Jurkat, Clone E6-1 (cell line): ENCODE results near the gene FMN1.
"Not testable (repeated sequence)": the region's sequence is repeated elsewhere in the genome, so short reads cannot be mapped to it uniquely, and the experiment has no call there.

ENCODE experiments used
- DNase-seq: peaks from one replicate; pipeline ENCODE4 v3.0.0-alpha.2; 2011; ENCODE audit warnings: low read depth, low spot score
- H3K4me3 ChIP-seq: 2 replicates; pipeline ENCODE4 v1.5.1; 2011; ENCODE audit warnings: mild to moderate bottlenecking, low read length, control low read depth, moderate library complexity

Gene FMN1

DNA sequence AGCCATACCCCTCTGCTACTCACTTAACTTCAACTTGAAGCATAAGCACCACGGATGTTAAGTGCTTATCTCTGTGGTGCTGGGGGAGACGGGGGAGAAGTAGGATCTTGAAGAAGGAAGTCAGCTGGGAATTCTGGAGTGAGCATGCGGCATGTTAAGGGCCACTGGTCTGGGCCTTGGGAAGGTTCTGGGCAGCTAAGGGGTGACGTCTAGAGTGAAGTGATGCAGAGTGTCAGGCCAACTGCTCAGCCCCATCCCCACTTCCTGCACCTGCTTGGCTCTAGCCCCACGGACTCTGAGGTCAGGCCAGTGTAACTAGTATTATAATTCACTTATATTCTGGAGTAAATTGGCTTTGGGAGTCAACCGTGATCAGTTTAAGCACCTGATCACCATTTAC lies 228.6 kb downstream of the FMN1 start:
- no peak for DNase-seq
- H3K4me3 ChIP-seq: no peak overlapping the region

GRCh38 chr15:32959077-32959476 lies 235.4 kb downstream of the FMN1 start:
- H3K4me3 ChIP-seq: no peak overlapping the region
- no peak for DNase-seq

GRCh38 chr15:32957219-32957618 lies 237.3 kb downstream of the FMN1 start:
- no peak for DNase-seq
- H3K4me3 ChIP-seq: no peak overlapping the region

- no peak overlapping the region for H3K4me3 ChIP-seq
- no peak for DNase-seq
These were observed 237.8 kb downstream of the FMN1 start for GRCh38 chr15:32956711-32957110.

- peak; percentile 10 for DNase-seq
- no peak overlapping the region for H3K4me3 ChIP-seq
These were observed 238.5 kb downstream of the FMN1 start for GRCh38 chr15:32956006-32956405.

DNA sequence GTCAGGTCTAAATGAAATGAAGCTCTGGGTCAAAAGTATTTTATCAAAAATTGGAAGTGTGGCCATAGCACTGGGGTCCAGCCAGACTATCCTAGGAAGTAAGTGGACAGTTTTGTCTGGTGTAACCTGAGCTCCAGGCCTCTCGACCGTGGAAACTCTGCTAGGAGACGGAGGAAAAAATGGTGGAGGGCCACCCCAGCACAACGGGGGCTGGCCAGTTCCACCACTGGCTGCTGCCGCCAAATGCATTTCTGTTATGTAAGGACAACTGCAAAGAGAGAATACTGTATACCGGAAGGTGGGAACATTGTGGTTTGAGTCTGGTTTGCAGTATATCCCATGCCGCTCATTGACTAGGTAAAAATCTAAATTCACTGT lies 241.0 kb downstream of the FMN1 start:
- DNase-seq: no peak
- H3K4me3 ChIP-seq: no peak overlapping the region

GRCh38 chr15:32952901-32953532 lies 241.5 kb downstream of the FMN1 start:
- no peak for DNase-seq
- no peak overlapping the region for H3K4me3 ChIP-seq

DNA sequence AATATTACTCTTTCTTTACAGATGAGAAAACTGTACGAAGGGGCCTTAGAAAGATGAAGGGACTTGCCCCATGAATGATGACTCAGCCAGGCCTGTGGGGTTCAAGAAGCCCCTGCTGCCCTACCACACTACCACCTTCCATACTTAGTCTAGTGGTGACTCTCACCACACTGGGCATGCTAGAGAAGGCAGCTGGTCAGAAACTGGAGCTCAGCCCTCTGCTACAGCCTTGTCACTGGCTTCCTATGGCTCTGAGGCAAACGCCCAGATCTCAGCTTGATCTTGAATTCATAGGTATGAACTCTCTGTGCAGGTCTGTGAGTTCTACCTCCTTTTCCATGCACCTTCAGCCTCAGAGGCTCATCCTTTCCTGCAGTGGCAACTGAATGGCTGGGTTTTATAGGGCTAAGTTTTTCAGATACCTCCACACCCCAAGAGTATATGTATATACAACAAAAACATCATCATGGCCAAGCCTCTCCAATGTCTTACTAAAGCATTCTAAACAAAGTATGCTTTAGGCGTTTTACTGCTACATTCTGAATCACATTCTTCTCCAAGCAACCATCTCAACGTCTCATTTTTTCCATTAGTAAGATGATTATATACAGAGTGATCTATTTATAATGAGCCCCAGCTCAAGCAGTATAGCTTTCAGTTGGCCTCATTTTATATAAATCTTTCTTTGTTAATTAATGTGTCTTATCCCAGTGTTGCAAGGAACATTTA lies 242.6 kb downstream of the FMN1 start:
- H3K4me3 ChIP-seq: no peak overlapping the region
- no peak for DNase-seq

GRCh38 chr15:32950051-32950450 lies 244.5 kb downstream of the FMN1 start:
- not testable (repeated sequence) for H3K4me3 ChIP-seq, DNase-seq

DNA sequence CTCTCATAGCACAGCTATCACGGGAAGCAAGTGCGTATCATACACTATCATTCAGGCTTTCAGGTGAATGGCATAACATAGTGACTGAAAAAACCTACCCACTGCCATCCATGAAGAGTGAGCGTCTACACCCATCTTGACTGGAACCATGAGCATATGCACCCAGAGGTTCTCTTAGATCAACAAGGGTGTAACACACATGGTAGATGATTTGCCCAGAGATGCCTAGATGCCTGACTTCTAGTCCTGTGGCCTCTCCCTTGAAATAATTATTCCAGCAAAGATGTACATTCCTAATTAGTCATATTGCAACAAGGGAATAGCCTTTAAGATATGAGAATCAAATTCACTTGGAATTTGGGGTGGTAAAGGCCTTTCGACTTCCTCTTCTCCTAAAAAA lies 248.3 kb downstream of the FMN1 start:
- no peak for DNase-seq
- no peak overlapping the region for H3K4me3 ChIP-seq

- no peak for DNase-seq
- no peak overlapping the region for H3K4me3 ChIP-seq
These were observed 250.1 kb downstream of the FMN1 start for GRCh38 chr15:32944431-32944830.

GRCh38 chr15:32943711-32944110 lies 250.8 kb downstream of the FMN1 start:
- no peak overlapping the region for H3K4me3 ChIP-seq
- no peak for DNase-seq

DNA sequence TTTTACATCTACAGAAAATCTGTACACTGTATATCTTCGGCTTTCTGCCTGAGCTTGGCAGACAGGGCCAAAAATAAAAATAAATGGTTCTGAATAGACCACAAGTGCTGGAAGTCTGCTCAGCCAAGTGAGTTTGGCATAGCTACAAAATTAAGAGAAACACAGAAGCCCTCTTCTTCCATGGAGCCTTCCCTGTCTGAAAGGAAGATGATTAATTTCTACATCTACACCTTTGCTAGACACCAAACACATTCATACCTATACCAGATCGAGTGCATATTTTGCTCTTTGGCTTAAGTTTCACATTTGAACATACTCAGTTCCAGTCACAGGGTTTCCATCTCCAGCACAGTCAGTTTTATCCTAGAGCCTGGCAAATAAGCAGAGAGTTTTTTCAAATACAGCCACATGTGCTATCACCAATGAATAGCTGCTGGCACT lies 252.1 kb downstream of the FMN1 start:
- H3K4me3 ChIP-seq: no peak overlapping the region
- DNase-seq: no peak

DNA sequence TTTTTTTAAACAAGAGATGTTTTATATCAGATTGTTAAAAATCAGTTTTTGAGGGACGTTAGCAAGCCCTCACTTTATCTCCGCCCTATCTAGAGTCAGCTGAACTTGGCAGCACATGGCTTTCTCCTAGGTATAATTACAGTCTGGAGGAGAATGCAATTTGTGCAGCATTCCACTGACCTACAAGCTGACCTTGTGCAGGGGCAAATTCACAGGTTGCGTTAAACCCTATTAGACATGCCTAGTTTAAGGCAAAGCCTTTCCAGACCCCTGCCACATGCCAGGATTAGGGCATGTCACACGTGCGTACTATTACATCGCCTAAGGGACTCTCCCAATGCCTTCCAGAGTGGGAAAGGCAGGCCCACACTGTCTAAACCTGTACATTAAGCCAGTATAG lies 252.7 kb downstream of the FMN1 start:
- no peak for DNase-seq
- no peak overlapping the region for H3K4me3 ChIP-seq

DNA sequence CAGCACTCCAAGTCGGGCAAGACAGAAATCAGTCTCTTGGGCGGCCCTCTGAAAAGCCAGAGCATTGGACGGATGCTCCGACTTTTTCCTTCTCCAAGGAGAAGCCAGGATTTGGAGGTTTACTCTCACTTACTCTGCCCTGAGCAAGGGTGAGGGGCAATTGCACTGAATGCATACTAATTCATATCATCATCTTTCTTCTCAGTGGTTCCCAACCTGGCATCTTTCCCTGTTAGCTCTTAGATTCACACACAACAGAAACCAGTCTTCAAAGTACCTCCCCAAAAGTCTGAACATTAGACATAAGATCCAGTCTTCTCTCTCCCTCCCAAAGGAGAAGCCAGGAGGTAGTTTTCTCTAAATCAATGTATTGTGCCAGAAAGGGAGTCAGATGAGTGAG lies 257.5 kb downstream of the FMN1 start:
- no peak overlapping the region for H3K4me3 ChIP-seq
- DNase-seq: no peak

GRCh38 chr15:32936283-32936918 lies 258.1 kb downstream of the FMN1 start:
- DNase-seq: peak; percentile 3
- no peak overlapping the region for H3K4me3 ChIP-seq

DNA sequence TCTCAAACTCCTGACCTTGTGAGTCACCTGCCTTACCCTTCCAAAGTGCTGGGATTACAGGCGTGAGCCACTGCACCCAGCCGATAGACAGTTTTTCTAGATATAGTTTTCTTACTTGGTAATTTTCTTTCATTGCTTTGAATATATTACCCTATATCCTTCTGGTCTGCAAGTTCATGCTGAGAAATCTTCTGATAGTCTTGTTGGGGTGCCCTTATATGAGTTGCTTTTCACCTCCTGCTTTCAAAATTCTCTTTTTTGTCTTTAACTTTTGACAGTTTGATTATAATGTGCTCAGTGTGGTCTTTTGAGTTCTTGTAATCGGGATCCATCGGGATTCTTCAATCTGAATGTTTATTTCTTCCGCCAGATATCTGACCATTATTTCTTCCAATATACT lies 259.4 kb downstream of the FMN1 start:
- no peak for DNase-seq
- H3K4me3 ChIP-seq: no peak overlapping the region

DNA sequence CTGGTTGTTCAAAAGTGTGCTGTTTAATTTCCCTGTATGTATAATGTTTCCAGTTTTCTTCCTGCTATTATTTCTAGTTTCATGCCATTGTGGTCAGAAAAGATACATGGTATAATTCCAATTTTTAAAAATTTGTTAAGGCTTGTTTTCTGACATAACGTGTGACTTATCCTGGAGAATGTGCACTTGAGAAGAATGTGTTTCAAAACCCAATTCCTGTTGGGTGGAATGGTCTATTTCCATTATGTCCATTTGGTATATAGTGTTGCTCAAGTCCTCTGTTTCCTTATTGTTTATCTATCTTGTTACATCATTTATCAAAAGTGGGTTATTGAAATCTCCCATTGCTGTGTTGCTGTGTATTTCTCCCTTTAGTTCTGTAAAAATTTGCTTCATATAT lies 261.3 kb downstream of the FMN1 start:
- no peak overlapping the region for H3K4me3 ChIP-seq
- DNase-seq: no peak

DNA sequence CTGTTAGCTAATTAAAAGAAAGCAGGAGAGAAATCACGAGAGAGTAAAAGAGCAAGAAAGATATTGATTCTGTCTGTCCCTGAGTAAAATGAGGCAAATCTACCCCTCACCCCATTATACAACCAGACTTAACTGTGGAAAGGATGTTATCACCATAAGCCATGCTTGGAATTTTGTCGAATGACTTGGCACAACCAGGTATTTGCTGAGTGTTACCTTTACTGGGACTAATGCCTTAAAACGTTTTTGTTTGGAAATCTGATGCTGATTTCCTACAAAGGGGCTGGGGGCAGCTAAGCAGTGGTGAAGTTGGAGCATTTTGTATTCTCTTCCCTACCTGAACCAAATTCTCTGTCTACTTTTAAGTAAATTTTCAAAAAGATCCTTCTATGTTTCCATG lies 265.6 kb downstream of the FMN1 start:
- H3K4me3 ChIP-seq: no peak overlapping the region
- no peak for DNase-seq

DNA sequence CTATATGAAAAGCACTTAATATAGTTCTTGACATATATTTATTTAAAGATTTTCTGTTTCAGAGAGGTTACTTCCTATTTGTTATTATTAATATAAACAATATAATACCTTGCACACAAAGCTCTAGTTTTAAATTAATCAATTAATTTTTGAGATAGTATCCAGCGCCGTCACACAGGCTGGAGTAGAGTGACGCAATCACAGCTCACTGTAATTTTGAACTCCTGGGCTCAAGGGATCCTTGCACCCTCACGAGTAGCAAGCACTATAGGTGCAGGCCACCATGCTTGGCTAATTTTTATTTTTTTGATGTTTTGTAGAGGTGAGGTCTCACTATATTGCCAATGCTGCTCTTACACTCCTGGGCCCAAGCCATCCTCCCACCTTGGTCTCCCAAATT lies 267.4 kb downstream of the FMN1 start:
- no peak overlapping the region for H3K4me3 ChIP-seq
- DNase-seq: no peak

GRCh38 chr15:32923176-32923575 lies 271.3 kb downstream of the FMN1 start:
- no peak for DNase-seq
- no peak overlapping the region for H3K4me3 ChIP-seq
